ENCODE results near the gene PIK3C2G. TPM values are rescaled to one million over a fixed set of nuclear protein-coding genes. Genes with fewer than 3 reads are reported as not detected.

PIK3C2G gene
- total RNA-seq, 1 donor from 2014 or later, result not detected

DNA sequence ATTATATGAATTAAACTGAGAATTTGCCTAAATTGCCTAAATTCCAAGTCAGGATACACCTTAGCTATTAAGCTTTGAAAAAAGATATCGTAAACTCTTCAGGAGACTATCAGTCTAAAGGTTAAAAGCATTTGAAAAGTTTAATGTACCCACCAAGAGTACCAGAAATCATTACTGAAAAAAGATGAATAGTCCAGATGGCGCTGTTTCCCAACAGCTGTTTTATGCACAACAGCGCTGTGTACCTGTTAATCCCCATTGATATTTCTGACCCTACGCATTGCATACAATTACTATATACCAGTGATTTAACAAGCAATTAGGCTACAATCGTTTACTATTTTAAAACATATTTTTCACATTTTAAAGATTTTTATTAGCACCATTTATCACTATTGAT is 291.5 kb downstream of the PIK3C2G start:
- intact Hi-C loops (cut with micrococcal nuclease), result no loop called here

- intact Hi-C loops (cut with micrococcal nuclease), result no loop called here
Observed at GRCh38 chr12:18556161-18556560, 294.8 kb downstream of the PIK3C2G start.

- intact Hi-C loops (cut with micrococcal nuclease), result no loop called here
Observed at GRCh38 chr12:18559242-18559641, 297.9 kb downstream of the PIK3C2G start.

- intact Hi-C loops (cut with micrococcal nuclease), result no loop called here
Observed at GRCh38 chr12:18562531-18562930, 301.2 kb downstream of the PIK3C2G start.

GRCh38 chr12:18564306-18564705 is 303.0 kb downstream of the PIK3C2G start:
- intact Hi-C loops (cut with micrococcal nuclease), result no loop called here

- intact Hi-C loops (cut with micrococcal nuclease), result no loop called here
Observed at GRCh38 chr12:18567787-18568186, 306.5 kb downstream of the PIK3C2G start.

- intact Hi-C loops (cut with micrococcal nuclease), result no loop called here
Observed at GRCh38 chr12:18570543-18570942, 309.2 kb downstream of the PIK3C2G start.

GRCh38 chr12:18576104-18576626 is 314.8 kb downstream of the PIK3C2G start:
- intact Hi-C loops (cut with micrococcal nuclease), result no loop called here

DNA sequence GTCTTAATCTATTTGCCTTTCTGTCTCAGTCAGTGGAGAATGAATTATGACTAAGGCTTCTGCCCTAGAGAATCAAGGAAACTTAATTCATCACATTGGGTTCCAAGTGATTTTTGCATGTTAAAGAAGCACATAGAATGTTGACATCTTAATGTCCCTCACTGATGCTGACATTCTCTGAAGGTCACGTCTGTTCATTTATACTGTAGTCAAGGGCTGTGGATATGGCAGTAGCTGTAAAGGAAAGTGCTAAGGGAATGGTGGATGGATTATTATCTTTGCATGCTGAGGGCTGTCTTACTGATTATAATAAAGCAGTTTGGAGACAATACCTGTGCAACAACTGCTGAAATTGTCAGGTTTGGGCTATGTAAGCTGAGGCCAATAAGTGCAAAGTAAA is 315.3 kb downstream of the PIK3C2G start:
- intact Hi-C loops (cut with micrococcal nuclease), result no loop called here

- intact Hi-C loops (cut with micrococcal nuclease), result no loop called here
Observed at GRCh38 chr12:18578191-18578590, 316.9 kb downstream of the PIK3C2G start.

DNA sequence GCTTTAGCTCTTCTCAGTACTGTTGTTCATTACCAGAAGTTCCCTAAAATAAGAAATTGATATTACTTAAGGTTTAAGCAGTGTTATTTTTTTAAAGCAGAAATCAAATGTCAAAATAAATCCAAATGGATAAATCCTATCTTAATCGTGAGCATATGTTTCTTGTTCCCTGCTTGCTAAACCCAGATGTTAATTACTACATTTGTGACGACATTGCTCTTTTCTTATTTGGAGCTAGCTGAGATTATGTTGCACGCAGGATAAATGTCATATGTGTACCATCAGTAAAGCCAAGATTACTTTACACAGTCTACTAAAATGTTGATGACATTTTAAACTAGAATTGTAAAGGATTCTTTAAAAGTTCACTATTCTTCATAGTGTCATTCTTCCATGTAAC is 319.0 kb downstream of the PIK3C2G start:
- intact Hi-C loops (cut with micrococcal nuclease), result no loop called here

DNA sequence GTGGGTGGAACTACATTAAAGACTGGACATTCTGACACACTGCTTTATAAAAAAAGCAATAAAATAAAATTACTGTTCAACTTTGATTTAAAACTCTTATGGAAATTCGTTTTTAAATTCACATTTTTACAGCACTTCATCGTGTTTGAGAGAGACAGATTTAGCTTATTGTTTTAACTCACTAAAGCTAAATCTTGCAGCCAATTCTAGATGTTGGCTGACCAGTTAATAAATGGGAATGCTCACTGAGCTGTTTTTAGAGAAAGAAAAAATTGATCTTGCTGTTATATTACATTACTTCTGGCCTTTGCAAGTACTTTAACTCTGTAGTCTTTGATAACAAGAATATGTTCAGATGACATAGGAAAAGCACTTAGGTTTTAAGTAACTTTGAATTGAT is 319.4 kb downstream of the PIK3C2G start:
- intact Hi-C loops (cut with micrococcal nuclease), result no loop called here

GRCh38 chr12:18581232-18581962 is 320.1 kb downstream of the PIK3C2G start:
- intact Hi-C loops (cut with micrococcal nuclease), result no loop called here

- intact Hi-C loops (cut with micrococcal nuclease), result no loop called here
Observed at GRCh38 chr12:18583655-18584054, 322.3 kb downstream of the PIK3C2G start.

DNA sequence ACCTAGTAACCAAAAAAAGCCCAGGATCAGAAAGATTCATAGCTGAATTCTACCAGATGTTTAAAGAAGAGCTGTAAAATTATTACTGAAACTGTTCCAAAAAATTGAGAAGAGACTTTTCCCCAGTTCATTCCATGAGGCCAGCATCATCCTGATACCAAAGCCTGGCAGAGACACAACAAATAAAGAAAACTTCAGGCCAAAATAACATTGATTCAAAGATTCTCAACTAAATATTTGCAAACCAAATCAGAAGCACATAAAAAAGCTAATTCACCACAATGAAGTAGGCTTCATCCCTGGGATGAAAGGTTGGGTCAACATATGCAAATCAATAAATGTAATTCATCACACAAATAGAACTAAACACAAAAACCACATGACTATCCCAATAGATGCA is 325.3 kb downstream of the PIK3C2G start:
- intact Hi-C loops (cut with micrococcal nuclease), result no loop called here

GRCh38 chr12:18589316-18589715 is 328.0 kb downstream of the PIK3C2G start:
- intact Hi-C loops (cut with micrococcal nuclease), result no loop called here

DNA sequence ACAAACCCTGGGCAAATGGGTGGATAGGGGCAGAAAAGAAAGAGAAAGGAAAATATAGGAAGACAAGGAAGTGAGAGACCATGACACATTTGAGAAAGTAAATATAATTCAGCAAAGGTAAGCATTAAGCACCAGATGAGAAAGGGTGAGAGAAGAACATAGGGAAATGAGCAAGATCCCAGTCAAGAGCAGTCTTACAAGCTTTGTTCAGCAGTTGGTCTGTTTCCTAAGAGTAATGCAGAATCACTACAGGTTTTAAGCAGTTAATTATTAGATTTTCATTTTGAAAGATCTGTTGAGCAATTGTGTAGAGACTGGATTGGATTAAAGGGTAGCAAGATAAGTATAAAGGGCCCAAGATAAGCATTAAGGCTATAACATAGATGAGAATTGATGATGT is 330.2 kb downstream of the PIK3C2G start:
- intact Hi-C loops (cut with micrococcal nuclease), result no loop called here

DNA sequence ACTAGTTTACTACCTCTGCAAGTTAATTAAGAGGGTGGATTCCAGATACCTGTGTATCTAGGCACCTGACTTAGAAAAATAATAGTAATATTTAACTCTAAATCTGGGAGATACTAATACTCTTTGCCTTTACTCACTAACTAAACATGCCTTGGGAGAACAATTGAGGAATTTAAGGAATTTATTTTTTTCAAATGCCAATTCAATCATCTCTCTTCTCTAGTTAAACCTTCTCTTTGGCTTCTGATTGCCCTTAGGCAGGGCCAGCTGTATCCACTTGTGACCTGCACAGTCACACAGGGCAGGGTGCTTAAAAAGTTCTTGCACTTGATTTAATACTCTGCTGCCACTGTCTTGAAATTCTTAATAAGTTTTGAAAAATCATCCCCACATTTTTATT is 334.1 kb downstream of the PIK3C2G start:
- intact Hi-C loops (cut with micrococcal nuclease), result no loop called here

DNA sequence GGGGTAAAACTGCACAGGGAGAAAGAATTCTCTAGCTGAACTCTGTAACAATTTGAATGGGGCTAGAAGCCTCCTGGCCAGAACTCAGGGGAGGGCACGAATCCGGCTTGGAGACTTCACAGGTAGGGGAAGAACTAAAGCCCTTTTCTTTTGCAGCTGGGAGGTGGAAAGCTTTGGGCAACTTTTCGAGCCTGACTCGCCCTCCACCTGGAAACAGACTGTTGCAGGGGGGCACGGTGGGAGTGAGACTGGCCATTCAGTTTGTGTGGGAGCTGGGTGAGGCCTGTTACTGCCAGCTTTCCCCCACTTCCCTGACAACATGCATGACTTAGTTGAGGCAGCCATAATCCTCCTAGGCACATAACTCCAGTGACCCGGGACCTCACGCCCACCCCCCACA is 340.6 kb downstream of the PIK3C2G start:
- intact Hi-C loops (cut with micrococcal nuclease), result no loop called here

DNA sequence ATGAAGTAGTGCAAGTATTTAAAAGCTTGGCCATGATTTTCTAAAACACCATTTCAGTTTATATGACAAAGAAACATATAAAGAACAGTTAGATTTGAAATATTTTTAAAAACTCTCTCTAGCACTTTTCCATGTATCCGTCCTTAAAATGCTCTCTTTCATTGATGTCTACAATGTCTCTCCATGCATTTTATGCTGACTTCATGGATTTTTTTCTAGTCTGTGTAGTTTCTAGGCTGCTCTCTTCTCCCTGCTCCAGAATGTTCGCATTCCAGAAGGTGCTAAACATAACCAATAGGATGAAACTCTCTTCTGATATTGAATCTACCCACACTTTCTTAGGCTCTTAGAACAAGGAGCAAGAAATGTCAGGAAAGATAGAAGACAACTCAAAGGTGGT is 351.7 kb downstream of the PIK3C2G start:
- intact Hi-C loops (cut with micrococcal nuclease), result no loop called here

DNA sequence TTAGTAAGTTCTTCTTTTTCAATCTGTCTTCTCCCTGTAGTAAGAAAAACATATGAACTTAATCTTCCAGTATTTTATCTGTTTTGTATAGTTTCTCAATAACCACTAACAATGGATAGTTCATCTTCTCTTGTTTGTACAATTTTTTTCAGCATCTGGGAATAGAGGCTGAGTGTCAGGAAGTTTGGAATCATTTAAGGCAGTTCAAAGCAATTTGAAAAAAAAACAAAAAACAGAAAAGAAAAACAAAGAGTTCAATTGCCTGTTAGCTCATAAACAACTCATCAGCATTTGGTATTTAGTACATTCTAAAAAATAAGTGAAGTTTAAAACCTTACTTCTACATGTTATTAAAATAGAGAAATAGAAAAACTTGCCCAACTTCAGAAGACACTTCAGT is 359.7 kb downstream of the PIK3C2G start:
- intact Hi-C loops (cut with micrococcal nuclease), result no loop called here

DNA sequence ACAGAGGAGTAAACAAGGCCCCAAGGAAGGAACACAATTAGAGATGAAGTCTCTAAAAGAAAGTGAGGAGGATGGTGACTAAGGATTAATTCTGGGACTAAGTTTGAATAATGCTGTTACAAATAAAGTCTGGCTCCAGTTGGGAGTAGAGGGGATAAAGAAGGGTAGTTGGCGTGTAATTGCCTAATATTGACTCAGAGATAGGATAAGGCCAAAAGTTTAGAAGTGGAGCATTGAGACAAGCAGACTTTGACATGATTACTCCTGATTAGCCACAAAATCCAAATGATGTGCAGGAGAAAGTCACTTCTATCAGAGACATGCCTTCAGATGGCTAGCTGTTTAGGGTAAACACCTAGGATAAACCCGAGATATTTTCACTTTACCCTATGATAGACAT is 368.1 kb downstream of the PIK3C2G start:
- intact Hi-C loops (cut with micrococcal nuclease), result no loop called here

GRCh38 chr12:18629916-18630315 is 368.6 kb downstream of the PIK3C2G start:
- intact Hi-C loops (cut with micrococcal nuclease), result no loop called here
